Measurements from ENCODE around the gene KIF26B. TPM values are rescaled to one million over a fixed set of nuclear protein-coding genes. Genes with fewer than 3 reads are reported as not detected.

The KIF26B gene
- total RNA-seq, 1 experiment from 2014 or later, result 0.04 TPM

- intact Hi-C loops (cut with micrococcal nuclease), result no loop called here
- H3K9ac ChIP-seq (ENCODE audit: low read length), result no peak overlapping the region
- H3K9me2 ChIP-seq (replicated peaks; ENCODE audit: low read length), result no peaks in the 10 kb centered on the region
- DNase-seq, result no peak
- no peak overlapping the region for H3K4me3 ChIP-seq (ENCODE audit: low read length)
- no peak for ATAC-seq
- no peaks in the 10 kb centered on the region for H3K36me3 ChIP-seq (ENCODE audit: low read depth, low read length)
- TF ChIP-seq CTCF (conservative IDR thresholded peaks at IDR 0.05; ENCODE audit: low read depth, low read length) (no peak), EZH2phosphoT487 (IDR thresholded peaks at IDR 0.05; ENCODE audit: borderline replicate concordance, low read length) (no peak), EZH2 (IDR thresholded peaks at IDR 0.05; ENCODE audit: low read length, unreplicated experiment) (no peak)
- POLR2A ChIA-PET (ENCODE audit: unreplicated experiment), result no interaction called here
- H3K9me3 ChIP-seq (ENCODE audit: low read length), result no peaks in the 10 kb centered on the region
- H3K27me3 ChIP-seq (ENCODE audit: low read length), result peaks cover 92% of the 10 kb centered on the region
- no peak overlapping the region for H2AFZ ChIP-seq (ENCODE audit: low read length)
- H4K20me1 ChIP-seq (ENCODE audit: low read length), result no peaks in the 10 kb centered on the region
- CTCF ChIA-PET, result no interaction called here
- H3F3A ChIP-seq (ENCODE audit: low read length, unreplicated experiment), result no peaks in the 10 kb centered on the region
- no peak overlapping the region for H3K4me2 ChIP-seq (ENCODE audit: low read length)
- H3K79me2 ChIP-seq (ENCODE audit: low read length), result no peaks in the 10 kb centered on the region
- no peaks in the 10 kb centered on the region for H3K4me1 ChIP-seq (ENCODE audit: insufficient read depth, low read length)
- H3K27ac ChIP-seq (ENCODE audit: low read length), result no peak overlapping the region
- BruUV-seq (replicated peaks), result no TSS peak
These were observed 136.1 kb downstream of the KIF26B start for GRCh38 chr1:245290836-245291235.

GRCh38 chr1:245291351-245291750, 136.6 kb downstream of the KIF26B start:
- ATAC-seq, result no peak
- Histone ChIP-seq H4K20me1 (ENCODE audit: low read length) (no peaks in the 10 kb centered on the region), H2AFZ (ENCODE audit: low read length) (no peak overlapping the region), H3F3A (ENCODE audit: low read length, unreplicated experiment) (no peaks in the 10 kb centered on the region), H3K9ac (ENCODE audit: low read length) (no peak overlapping the region), H3K4me1 (ENCODE audit: insufficient read depth, low read length) (no peaks in the 10 kb centered on the region), H3K27me3 (ENCODE audit: low read length) (peaks cover 92% of the 10 kb centered on the region), H3K79me2 (ENCODE audit: low read length) (no peaks in the 10 kb centered on the region), H3K9me3 (ENCODE audit: low read length) (no peaks in the 10 kb centered on the region), H3K27ac (ENCODE audit: low read length) (no peak overlapping the region), H3K9me2 (replicated peaks; ENCODE audit: low read length) (no peaks in the 10 kb centered on the region), H3K4me2 (ENCODE audit: low read length) (no peak overlapping the region), H3K4me3 (ENCODE audit: low read length) (no peak overlapping the region), H3K36me3 (ENCODE audit: low read depth, low read length) (no peaks in the 10 kb centered on the region)
- TF ChIP-seq EZH2 (IDR thresholded peaks at IDR 0.05; ENCODE audit: low read length, unreplicated experiment), result no peak
- no peak for TF ChIP-seq CTCF (conservative IDR thresholded peaks at IDR 0.05; ENCODE audit: low read depth, low read length)
- TF ChIP-seq EZH2phosphoT487 (IDR thresholded peaks at IDR 0.05; ENCODE audit: borderline replicate concordance, low read length), result no peak
- intact Hi-C loops (cut with micrococcal nuclease), result no loop called here
- CTCF ChIA-PET, result no interaction called here
- no peak for DNase-seq
- POLR2A ChIA-PET (ENCODE audit: unreplicated experiment), result no interaction called here
- BruUV-seq (replicated peaks), result no TSS peak

GRCh38 chr1:245292141-245292540, 137.4 kb downstream of the KIF26B start:
- ATAC-seq (no peak), DNase-seq (no peak)
- H3K9me2 ChIP-seq (replicated peaks; ENCODE audit: low read length), result no peaks in the 10 kb centered on the region
- H3K9me3 ChIP-seq (ENCODE audit: low read length), result no peaks in the 10 kb centered on the region
- H3K27me3 ChIP-seq (ENCODE audit: low read length), result peaks cover 92% of the 10 kb centered on the region
- no peaks in the 10 kb centered on the region for H3K4me1 ChIP-seq (ENCODE audit: insufficient read depth, low read length)
- H3K79me2 ChIP-seq (ENCODE audit: low read length), result no peaks in the 10 kb centered on the region
- no peak overlapping the region for H3K9ac ChIP-seq (ENCODE audit: low read length)
- ChIA-PET POLR2A (ENCODE audit: unreplicated experiment) (no interaction called here), CTCF (no interaction called here)
- H3K36me3 ChIP-seq (ENCODE audit: low read depth, low read length), result no peaks in the 10 kb centered on the region
- no TSS peak for BruUV-seq (replicated peaks)
- H3F3A ChIP-seq (ENCODE audit: low read length, unreplicated experiment), result no peaks in the 10 kb centered on the region
- no peak overlapping the region for H3K27ac ChIP-seq (ENCODE audit: low read length)
- intact Hi-C loops (cut with micrococcal nuclease), result no loop called here
- H4K20me1 ChIP-seq (ENCODE audit: low read length), result no peaks in the 10 kb centered on the region
- H3K4me2 ChIP-seq (ENCODE audit: low read length), result no peak overlapping the region
- H2AFZ ChIP-seq (ENCODE audit: low read length), result no peak overlapping the region
- TF ChIP-seq EZH2phosphoT487 (IDR thresholded peaks at IDR 0.05; ENCODE audit: borderline replicate concordance, low read length) (no peak), EZH2 (IDR thresholded peaks at IDR 0.05; ENCODE audit: low read length, unreplicated experiment) (no peak), CTCF (conservative IDR thresholded peaks at IDR 0.05; ENCODE audit: low read depth, low read length) (no peak)
- no peak overlapping the region for H3K4me3 ChIP-seq (ENCODE audit: low read length)
